Astrocyte (in vitro differentiated cells and primary cell): ENCODE measurements around the gene DSCAM. TPM values are rescaled to one million over a fixed set of nuclear protein-coding genes. Genes with fewer than 3 reads are reported as not detected.
A peak's percentile ranks its signal among the peaks of the same experiment; 100 is the strongest.

Experiments used
- DNase-seq: peaks from one replicate; pipeline ENCODE4 v3.0.0-alpha.2; 2010; ENCODE audit warnings: low read depth
- FAIRE-seq: peaks from 2 replicates; lab custom pipeline; 2011; peaks lifted over from hg19 to GRCh38; lab: Jason Lieb, UNC
- H2AFZ ChIP-seq: 2 replicates; pipeline ENCODE4 v1.6.0; 2012; ENCODE audit warnings: low read depth, low read length, inconsistent platforms
- H3K27ac ChIP-seq: 2 replicates; pipeline ENCODE4 v1.5.1; 2011; ENCODE audit warnings: low read depth, low read length, inconsistent platforms
- H3K27me3 ChIP-seq: 2 replicates; pipeline ENCODE4 v1.6.0; 2011; ENCODE audit warnings: low read length, inconsistent platforms; ENCODE audit not compliant: insufficient read depth
- H3K36me3 ChIP-seq: 2 replicates; pipeline ENCODE4 v1.5.1; 2011; ENCODE audit warnings: low read length, inconsistent platforms; ENCODE audit not compliant: insufficient read depth
- H3K4me1 ChIP-seq: 2 replicates; pipeline ENCODE4 v1.5.1; 2011; ENCODE audit warnings: low read length, inconsistent platforms; ENCODE audit not compliant: insufficient read depth
- H3K4me2 ChIP-seq: 2 replicates; pipeline ENCODE4 v1.6.0; 2012; ENCODE audit warnings: low read length, inconsistent platforms
- H3K4me3 ChIP-seq: 2 replicates; pipeline ENCODE4 v1.5.1; 2011; ENCODE audit warnings: low read depth, mild to moderate bottlenecking, low read length, inconsistent platforms; ENCODE audit not compliant: insufficient read depth
- H3K79me2 ChIP-seq: 2 replicates; pipeline ENCODE4 v1.6.0; 2012; ENCODE audit warnings: mild to moderate bottlenecking, low read length, inconsistent platforms; ENCODE audit not compliant: insufficient read depth
- H3K9ac ChIP-seq: 2 replicates; pipeline ENCODE4 v1.6.0; 2012; ENCODE audit warnings: mild to moderate bottlenecking, low read length, inconsistent platforms
- H3K9me3 ChIP-seq: 2 replicates; pipeline ENCODE4 v1.5.1; 2012; ENCODE audit warnings: low read depth, mild to moderate bottlenecking, low read length, inconsistent platforms; ENCODE audit not compliant: insufficient read depth
- H4K20me1 ChIP-seq: 2 replicates; pipeline ENCODE4 v1.6.0; 2012; ENCODE audit warnings: low read length, inconsistent platforms; ENCODE audit not compliant: insufficient read depth
- H3K27ac Mint-ChIP-seq: one replicate; pipeline ENCODE4 v1.8.0; 2021; ENCODE audit warnings: mild to moderate bottlenecking, mixed read lengths; ENCODE audit not compliant: unreplicated experiment
- H3K27me3 Mint-ChIP-seq: one replicate; pipeline ENCODE4 v1.8.0; 2021; ENCODE audit warnings: low read depth, mixed read lengths; ENCODE audit not compliant: unreplicated experiment
- H3K36me3 Mint-ChIP-seq: one replicate; pipeline ENCODE4 v1.8.0; 2021; ENCODE audit warnings: low read depth, mixed read lengths; ENCODE audit not compliant: unreplicated experiment
- H3K4me1 Mint-ChIP-seq: one replicate; pipeline ENCODE4 v1.8.0; 2021; ENCODE audit warnings: low read depth, mixed read lengths; ENCODE audit not compliant: unreplicated experiment
- H3K4me3 Mint-ChIP-seq: one replicate; pipeline ENCODE4 v1.8.0; 2021; ENCODE audit warnings: mild to moderate bottlenecking, moderate library complexity, mixed read lengths; ENCODE audit not compliant: unreplicated experiment
- H3K9me3 Mint-ChIP-seq: one replicate; pipeline ENCODE4 v1.8.0; 2021; ENCODE audit warnings: mild to moderate bottlenecking, mixed read lengths; ENCODE audit not compliant: unreplicated experiment
- EZH2 ChIP-seq: IDR thresholded peaks from 2 replicates; pipeline ENCODE4 v1.6.1; 2012; ENCODE audit warnings: mild to moderate bottlenecking, low read length, inconsistent platforms; ENCODE audit not compliant: insufficient read depth
- total RNA-seq: library from RNA; stranded (reverse); gene quantifications from 2 replicates; pipeline ENCODE4 v1.2.1, GENCODE V29; 2021
- TF ChIP-seq, protein P1 (sequence below): IDR thresholded peaks from 2 replicates; pipeline ENCODE4 v1.5.1; 2011; ENCODE audit warnings: low read depth, mild to moderate bottlenecking, inconsistent platforms, low read length, moderate library complexity; ENCODE audit not compliant: insufficient read depth

DSCAM gene
- total RNA-seq, 1 donor from 2014 or later: 0.18 TPM

- Histone ChIP-seq H3K27ac (peak overlapping the region; percentile 80), H3K4me1 (peaks cover 17% of the 10 kb centered on the region), H3K4me3 (peak overlapping the region; percentile 58), H3K9me3 (no peaks in the 10 kb centered on the region), H2AFZ (peak overlapping the region; percentile 44), H3K4me2 (peak overlapping the region; percentile 81), H3K9ac (peak overlapping the region; percentile 64), H3K36me3 (no peaks in the 10 kb centered on the region), H4K20me1 (no peaks in the 10 kb centered on the region), H3K27me3 (no peaks in the 10 kb centered on the region), H3K79me2 (no peaks in the 10 kb centered on the region)
- H3K4me3 Mint-ChIP-seq: no peak overlapping the region
- no peak overlapping the region for H3K27ac Mint-ChIP-seq
- TF ChIP-seq, protein P1, sequence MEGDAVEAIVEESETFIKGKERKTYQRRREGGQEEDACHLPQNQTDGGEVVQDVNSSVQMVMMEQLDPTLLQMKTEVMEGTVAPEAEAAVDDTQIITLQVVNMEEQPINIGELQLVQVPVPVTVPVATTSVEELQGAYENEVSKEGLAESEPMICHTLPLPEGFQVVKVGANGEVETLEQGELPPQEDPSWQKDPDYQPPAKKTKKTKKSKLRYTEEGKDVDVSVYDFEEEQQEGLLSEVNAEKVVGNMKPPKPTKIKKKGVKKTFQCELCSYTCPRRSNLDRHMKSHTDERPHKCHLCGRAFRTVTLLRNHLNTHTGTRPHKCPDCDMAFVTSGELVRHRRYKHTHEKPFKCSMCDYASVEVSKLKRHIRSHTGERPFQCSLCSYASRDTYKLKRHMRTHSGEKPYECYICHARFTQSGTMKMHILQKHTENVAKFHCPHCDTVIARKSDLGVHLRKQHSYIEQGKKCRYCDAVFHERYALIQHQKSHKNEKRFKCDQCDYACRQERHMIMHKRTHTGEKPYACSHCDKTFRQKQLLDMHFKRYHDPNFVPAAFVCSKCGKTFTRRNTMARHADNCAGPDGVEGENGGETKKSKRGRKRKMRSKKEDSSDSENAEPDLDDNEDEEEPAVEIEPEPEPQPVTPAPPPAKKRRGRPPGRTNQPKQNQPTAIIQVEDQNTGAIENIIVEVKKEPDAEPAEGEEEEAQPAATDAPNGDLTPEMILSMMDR: no peak
- no peak for TF ChIP-seq EZH2
- DNase-seq (no peak), FAIRE-seq (no peak)
- peaks cover 2% of the 10 kb centered on the region for H3K4me1 Mint-ChIP-seq
- H3K9me3 Mint-ChIP-seq: peaks cover 4% of the 10 kb centered on the region
- no peaks in the 10 kb centered on the region for H3K36me3 Mint-ChIP-seq
- peaks cover 3% of the 10 kb centered on the region for H3K27me3 Mint-ChIP-seq
These were observed 797.0 kb downstream of the DSCAM start for GRCh38 chr21:40049931-40050290.

DNA sequence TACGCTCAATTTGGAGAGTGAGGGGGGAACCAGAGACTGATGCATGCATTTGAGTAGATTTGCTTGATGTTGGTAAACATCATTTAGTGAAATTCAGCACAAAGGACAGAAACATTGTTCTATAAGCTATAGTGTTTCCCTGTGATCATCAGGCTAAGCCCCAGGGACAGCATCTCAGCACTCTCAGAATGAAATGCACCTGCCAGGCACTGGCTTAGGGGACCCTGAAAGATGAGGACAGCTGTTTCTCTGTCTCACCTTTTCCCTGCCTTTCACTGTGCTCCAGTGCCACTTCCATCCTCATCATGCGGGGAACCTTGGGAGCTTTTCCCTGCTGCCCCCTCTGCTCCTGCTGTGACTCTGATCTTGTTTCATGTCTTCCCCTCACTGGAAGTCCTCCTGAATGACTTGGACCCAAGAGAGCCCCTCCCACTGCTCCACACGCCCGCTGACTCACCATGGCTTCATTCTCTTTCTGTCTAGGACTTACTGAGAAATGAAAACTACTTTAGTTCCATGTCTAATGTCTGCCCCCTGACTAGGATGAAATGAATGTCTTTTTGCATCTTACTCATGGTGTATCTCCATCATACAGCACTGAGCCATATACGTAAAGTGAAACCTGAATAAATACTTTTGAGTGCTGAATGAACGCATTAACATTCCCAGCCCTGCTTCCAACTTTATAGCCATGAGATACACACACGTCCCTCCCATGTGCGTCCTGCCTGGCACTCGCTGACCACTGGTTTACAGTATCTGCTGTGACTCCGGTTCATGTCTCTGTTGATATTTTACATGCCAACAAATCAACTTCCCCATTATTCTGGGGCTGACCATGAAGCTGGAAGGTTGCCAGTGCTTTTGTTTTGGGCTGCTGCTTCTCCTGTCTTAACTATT, 797.7 kb downstream of the DSCAM start:
- Mint-ChIP-seq H3K36me3 (no peaks in the 10 kb centered on the region), H3K4me1 (peaks cover 2% of the 10 kb centered on the region), H3K9me3 (peaks cover 4% of the 10 kb centered on the region), H3K27me3 (peaks cover 3% of the 10 kb centered on the region), H3K4me3 (no peak overlapping the region), H3K27ac (no peak overlapping the region)
- Histone ChIP-seq H3K36me3 (no peaks in the 10 kb centered on the region), H3K4me2 (peak overlapping the region; percentile 81), H3K9me3 (no peaks in the 10 kb centered on the region), H3K4me3 (peak overlapping the region; percentile 58), H3K27me3 (no peaks in the 10 kb centered on the region), H3K27ac (peak overlapping the region; percentile 80), H4K20me1 (no peaks in the 10 kb centered on the region), H2AFZ (peak overlapping the region; percentile 44), H3K79me2 (no peaks in the 10 kb centered on the region), H3K9ac (peak overlapping the region; percentile 64), H3K4me1 (peaks cover 17% of the 10 kb centered on the region)
- FAIRE-seq (no peak), DNase-seq (peak; percentile 79)
- TF ChIP-seq, protein P1: no peak
- TF ChIP-seq EZH2: no peak
